ENCODE results near the gene MGARP.

DNA sequence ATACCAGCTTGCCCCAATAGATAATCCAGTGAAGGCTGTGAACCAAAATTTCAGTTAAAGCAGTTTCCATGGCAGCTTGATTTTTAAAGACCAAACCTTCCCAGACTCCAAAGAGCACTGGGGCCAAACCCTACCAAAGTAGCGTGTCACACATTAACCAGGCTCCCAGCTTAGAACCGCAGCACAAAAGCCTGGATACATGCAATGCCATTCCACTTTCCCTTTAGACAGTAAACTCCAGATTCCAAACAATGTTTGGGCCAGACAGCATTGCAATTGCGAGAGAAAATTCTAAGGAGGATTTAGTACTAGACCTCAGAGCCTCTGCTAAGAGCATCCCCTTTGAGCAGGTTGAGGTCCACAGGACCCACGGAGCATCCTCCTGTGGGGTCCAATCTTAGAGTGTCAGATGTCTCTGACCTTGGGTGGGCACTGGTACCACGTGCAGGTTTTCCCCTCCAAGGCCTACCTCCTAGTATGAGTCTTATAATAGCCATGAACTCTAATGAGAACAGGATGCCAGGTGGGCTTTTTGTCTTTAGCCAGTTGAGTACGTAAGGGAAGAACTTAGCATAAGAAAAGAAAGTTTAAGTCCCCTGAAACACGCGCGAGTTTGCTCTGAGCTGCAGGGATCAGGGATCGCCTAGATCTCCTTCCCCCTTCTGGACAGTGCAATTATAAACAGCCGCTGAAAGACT is 38.8 kb downstream of the MGARP start:
- no peak for TF ChIP-seq CTCF (IDR thresholded peaks at IDR 0.05; ENCODE audit: low read length)
- TF ChIP-seq EZH2 (IDR thresholded peaks at IDR 0.05; ENCODE audit: borderline replicate concordance, low read length), result no peak
